GM19238 (cell line): ENCODE data around the gene DOCK11.
"Not testable (repeated sequence)": the region's sequence is repeated elsewhere in the genome, so short reads cannot be mapped to it uniquely, and the experiment has no call there.

Experiments used
- DNase-seq: peaks from one replicate; pipeline ENCODE4 v3.0.0; 2011; ENCODE audit warnings: low spot score; ENCODE audit not compliant: insufficient read length

Gene DOCK11

DNA sequence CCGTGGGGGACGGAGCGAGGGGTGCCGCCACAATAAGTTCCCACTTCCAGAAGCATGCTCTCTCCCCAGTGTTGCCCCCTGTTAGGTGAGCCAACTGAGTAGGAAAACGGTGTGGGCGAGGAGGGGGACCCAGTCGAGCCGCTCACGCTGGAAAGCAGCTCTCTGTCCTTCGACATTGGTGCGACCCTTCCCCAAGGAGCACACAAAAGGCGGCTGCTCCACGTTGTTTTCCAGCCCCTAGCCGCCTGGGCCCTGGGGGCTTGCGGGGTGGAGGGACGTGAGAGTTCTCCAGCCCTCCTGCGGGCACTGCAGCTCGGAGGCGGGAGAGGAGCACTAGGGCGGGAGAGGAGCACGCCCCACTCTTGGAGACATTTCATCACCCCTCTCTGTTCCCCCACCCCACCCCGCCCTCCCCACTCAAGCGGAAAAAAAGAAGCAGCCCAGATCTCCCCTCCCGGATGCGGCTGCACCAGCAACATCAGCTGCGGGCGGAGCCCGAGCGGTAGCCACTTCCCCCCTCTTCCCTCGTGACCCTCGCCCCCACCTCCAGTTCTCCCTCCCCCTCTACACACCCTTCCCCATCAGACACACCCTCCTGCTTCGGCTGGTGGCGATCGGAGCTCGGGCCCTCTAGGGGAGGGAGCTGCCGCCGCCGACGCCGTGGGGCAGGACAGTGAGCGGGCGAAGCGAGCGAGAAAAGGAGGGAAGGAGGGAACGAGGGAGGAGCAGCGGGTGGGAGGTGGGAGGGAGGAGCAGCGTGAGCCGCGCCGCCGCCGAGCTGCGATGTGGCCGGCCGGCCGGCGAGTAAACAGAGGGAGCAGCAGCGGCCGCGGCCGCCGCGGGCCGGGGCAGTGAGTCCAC, at the start of gene DOCK11:
DOCK11 (plus strand) TSS at position 755 of the 861 bp plus-strand sequence. CDS start 157 bp downstream, outside the sequence.
- DNase-seq = peak; percentile 64

GRCh38 chrX:118448273-118448783, 47.3 kb upstream of the DOCK11 start:
- DNase-seq = no peak

- no peak for DNase-seq
Measured at GRCh38 chrX:118455013-118455412, 40.6 kb upstream of the DOCK11 start.

GRCh38 chrX:118459494-118459893, 36.1 kb upstream of the DOCK11 start:
- peak; percentile 7 for DNase-seq

GRCh38 chrX:118464501-118464900, 31.1 kb upstream of the DOCK11 start:
- no peak for DNase-seq

- no peak for DNase-seq
Measured at GRCh38 chrX:118468122-118468521, 27.5 kb upstream of the DOCK11 start.

DNA sequence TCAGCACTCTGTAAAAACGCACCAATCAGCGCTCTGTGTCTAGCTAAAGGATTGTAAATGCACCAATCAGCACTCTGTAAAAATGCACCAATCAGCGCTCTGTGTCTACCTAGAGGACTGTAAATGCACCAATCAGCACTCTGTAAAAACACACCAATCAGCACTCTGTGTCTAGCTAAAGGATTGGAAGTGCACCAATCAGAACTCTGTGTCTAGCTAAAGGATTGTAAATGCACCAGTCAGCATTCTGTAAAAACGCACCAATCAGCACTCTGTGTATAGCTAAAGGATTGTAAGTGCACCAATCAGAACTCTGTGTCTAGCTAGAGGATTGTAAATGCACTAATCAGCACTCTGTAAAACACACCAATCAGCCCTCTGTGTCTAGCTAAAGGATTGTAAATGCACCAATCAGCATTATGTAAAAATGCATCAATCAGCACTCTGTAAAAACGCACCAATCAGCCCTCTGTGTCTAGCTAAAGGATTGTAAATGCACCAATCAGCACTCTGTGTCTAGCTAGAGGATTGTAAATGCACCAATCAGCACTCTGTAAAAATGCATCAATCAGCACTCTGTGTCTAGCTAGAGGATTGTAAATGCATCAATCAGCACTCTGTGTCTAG, 24.8 kb upstream of the DOCK11 start:
- not testable (repeated sequence) for DNase-seq

DNA sequence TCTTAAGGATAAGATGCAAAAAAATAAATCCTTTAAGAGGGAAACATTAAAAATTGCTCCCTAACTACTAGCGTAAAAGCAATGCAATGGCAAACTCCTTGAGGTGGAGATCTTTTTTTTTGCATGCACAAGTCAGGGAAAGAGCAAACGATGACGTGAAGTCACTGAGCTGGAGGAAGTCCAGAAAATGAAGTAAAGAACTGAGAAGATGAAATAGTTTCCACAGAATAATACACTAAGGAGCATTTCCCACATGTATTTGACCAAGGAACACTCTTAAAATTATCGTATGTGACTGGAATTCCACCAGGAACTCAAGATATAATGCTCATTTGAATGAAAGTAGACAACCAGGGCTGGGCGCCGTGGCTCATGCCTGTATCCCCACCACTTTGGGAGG, 21.0 kb upstream of the DOCK11 start:
- no peak for DNase-seq

- DNase-seq = no peak
Measured at GRCh38 chrX:118475903-118476302, 19.7 kb upstream of the DOCK11 start.

DNA sequence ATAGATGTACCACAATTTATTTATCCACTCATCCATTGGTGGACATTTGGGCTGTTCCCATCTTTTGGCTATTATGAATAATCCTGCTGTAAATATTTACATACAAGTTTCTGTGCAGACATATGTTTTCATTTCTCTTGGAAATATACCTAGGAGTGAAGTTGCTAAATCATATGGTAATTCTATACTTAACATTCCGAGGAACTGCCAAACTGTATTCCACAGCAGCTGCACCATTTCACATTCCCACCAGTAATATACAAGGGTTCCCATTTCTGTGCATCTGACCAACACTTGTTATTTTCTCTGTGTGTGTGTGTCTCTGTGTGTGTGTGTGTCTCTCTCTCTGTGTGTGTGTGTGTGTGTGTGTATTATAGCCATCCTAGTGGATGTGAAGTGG, 15.4 kb upstream of the DOCK11 start:
- no peak for DNase-seq

- not testable (repeated sequence) for DNase-seq
Measured at GRCh38 chrX:118482384-118482783, 13.2 kb upstream of the DOCK11 start.

GRCh38 chrX:118484216-118484903, 11.3 kb upstream of the DOCK11 start:
- DNase-seq = no peak

- DNase-seq = not testable (repeated sequence)
Measured at GRCh38 chrX:118486693-118487092, 8.9 kb upstream of the DOCK11 start.

DNA sequence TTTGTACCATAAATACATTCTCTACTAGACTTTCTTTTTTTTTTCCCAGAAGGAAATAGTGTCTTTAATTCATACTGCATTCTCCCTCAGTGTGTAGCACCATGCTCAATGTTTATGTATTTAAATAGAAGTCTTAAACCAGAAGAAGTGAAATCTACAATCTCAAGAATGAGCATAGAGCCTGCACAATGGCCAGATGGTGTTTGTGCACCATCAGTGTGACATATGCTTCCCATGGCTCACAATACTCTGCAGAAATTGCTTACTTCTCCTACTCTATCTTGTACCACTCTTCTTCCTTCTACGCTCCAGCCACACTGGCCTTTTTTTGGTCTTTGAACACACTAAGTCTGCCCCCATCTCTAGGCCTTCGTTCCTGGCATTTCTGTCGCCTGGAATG, 2.6 kb upstream of the DOCK11 start:
- no peak for DNase-seq

DNA sequence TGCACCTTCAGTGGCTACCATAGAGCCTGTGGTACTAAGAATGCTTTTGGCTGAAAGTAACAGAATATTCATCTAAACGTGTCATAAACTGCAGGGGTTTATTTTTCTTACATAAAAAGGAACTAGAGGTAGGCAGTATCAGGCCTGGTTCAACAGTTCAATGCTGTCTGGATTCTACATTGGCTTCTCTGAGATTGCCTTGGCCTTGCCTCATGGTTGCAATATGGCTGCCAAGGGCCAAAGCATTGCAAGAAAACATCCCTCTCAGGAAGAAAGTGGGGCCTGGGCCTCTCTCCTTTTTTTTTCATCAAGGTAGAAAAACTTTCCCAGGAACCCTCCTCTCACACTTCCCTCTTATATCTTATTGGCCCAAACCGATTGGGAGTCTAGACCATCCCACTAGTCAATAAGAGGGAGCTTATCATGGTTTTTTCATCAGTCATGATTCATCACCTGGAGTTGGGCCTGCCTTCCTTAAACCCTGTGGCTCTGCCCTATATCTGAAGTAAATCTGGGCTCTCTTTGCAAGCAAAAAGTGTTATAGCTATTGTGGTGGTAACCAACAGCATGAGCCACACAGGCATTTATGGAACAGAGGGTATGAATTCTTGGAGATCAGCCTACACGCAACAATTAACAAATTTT, 1.8 kb upstream of the DOCK11 start:
- no peak for DNase-seq

- peak; percentile 27 for DNase-seq
Measured at GRCh38 chrX:118495958-118496762, 545 bp downstream of the DOCK11 start.

DNA sequence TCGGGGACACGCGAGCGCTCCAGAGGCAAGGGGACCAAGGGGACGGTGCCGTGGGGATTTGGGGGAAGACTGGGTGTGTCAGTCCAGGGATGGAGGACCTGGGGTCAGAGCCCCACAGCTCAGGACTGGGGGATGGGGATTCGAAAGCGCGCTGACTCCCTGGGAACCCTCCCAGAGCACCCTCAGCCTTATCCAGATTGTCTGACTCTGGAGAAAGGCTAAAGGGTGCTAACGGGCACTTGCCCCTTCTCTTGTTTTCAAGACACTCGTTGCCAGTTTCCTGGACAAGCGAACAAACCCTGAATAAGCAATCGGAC, 1.1 kb downstream of the DOCK11 start:
- no peak for DNase-seq

DNA sequence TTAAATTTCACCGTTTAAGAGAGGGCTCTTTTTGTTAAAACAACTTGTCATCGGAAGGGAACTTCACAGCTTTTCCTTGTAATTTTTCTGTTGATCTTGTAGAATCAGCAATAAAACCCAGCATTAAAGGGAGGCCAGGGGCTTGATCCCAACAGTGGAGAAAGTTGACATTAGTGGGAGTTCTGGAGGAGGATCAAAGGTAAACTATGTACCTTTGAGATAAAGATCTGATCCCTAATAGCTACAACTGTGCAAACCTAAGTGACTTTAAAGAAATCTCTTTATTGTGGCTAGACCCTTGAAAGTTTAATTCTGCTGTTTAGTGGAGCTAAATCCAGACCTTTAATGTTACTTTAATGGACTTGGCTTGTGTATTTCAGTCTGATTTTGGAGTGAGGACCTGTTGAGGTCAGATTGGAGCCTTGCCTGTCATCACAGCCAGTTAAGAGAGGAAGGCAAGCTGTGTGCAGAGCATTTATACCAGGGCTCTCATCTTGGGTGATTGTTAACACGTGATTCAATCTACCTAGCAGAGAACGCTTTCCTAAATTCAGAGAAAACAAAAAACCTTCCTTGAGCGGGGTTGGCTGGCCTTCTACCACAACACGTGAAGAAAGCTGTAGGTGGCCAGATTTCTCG, 1.7 kb downstream of the DOCK11 start:
- no peak for DNase-seq

- no peak for DNase-seq
Measured at GRCh38 chrX:118498351-118498750, 2.7 kb downstream of the DOCK11 start.

GRCh38 chrX:118498755-118499154, 3.1 kb downstream of the DOCK11 start:
- no peak for DNase-seq
